ENCODE measurements around the gene OR52D1. TPM values are rescaled to one million over a fixed set of nuclear protein-coding genes. Genes with fewer than 3 reads are reported as not detected.

OR52D1 gene
- total RNA-seq, 1 experiment from 2014 or later: not detected

GRCh38 chr11:5441414-5441813 lies 47.1 kb upstream of the OR52D1 start, which contains the start of gene OR51I1:
OR51I1 (minus strand) TSS chr11:5441514; CDS start chr11:5441514, 0 bp downstream.
- Histone ChIP-seq H3K36me3 (ENCODE audit: control insufficient read depth in 1 of 2, insufficient read depth in 2 of 2, low read length in 2 of 2) (peaks cover 11 to 67% of the 10 kb centered on the region in 2 experiments), H2AFZ (ENCODE audit: low read depth, low read length, poor library complexity, severe bottlenecking) (no peak within 1 kb of the TSS), H3K9ac (ENCODE audit: low read length) (no peak within 1 kb of the TSS), H3K27me3 (ENCODE audit: insufficient read depth, low read length) (no peaks in the 10 kb centered on the region), H4K20me1 (ENCODE audit: insufficient read depth) (peaks cover 36% of the 10 kb centered on the region; the same call in 1 of the 2 replicates), H3K79me2 (ENCODE audit: insufficient read depth, low read length) (peaks cover 100% of the 10 kb centered on the region), H3K9me2 (ENCODE audit: insufficient read depth) (no peaks in the 10 kb centered on the region), H3K27ac (ENCODE audit: low read depth, low read length) (no peak within 1 kb of the TSS), H3K9me3 (ENCODE audit: control insufficient read depth in 1 of 2, insufficient read depth in 1 of 2, low read depth in 1 of 2, low read length in 2 of 2) (no peaks in the 10 kb centered on the region), H3K4me2 (ENCODE audit: low read length) (no peak within 1 kb of the TSS), H3K4me1 (ENCODE audit: control insufficient read depth in 1 of 2, insufficient read depth in 2 of 2, low read length in 2 of 2) (peaks cover 0 to 33% of the 10 kb centered on the region in 2 experiments; a peak in 2 of 4 replicates), H3K4me3 (replicated peaks in 1 of 2; ENCODE audit: low read depth in 1 of 2, low read length in 2 of 2) (no peak within 1 kb of the TSS)
- CTCF ChIA-PET: no interaction called here
- TF ChIP-seq POLR2A (IDR thresholded peaks at IDR 0.05; ENCODE audit: borderline replicate concordance, extremely low read depth, insufficient read depth, insufficient read length) (no peak), CTCF (IDR thresholded peaks at IDR 0.05 in 2 of 3, conservative IDR thresholded peaks at IDR 0.05 in 1 of 3; ENCODE audit: borderline replicate concordance in 1 of 3, insufficient read depth in 1 of 3, low read depth in 2 of 3, low read length in 2 of 3) (no peak), POLR2AphosphoS5 (IDR thresholded peaks at IDR 0.05; ENCODE audit: low read depth, low read length) (no peak; the same call in 1 of the 2 replicates), YY1 (IDR thresholded peaks at IDR 0.05; ENCODE audit: extremely low read depth, insufficient replicate concordance, low read depth, low read length) (no peak), ZFX (IDR thresholded peaks at IDR 0.05) (no peak), MAX (IDR thresholded peaks at IDR 0.05) (no peak), RAD21 (IDR thresholded peaks at IDR 0.05; ENCODE audit: low read depth) (no peak), ELF1 (IDR thresholded peaks at IDR 0.05; ENCODE audit: borderline replicate concordance, low read depth) (no peak), FOSL1 (IDR thresholded peaks at IDR 0.05; ENCODE audit: low read depth) (no peak), TCF7L2 (IDR thresholded peaks at IDR 0.05; ENCODE audit: borderline replicate concordance, extremely low read depth, insufficient read depth, insufficient read length) (no peak), EZH2 (IDR thresholded peaks at IDR 0.05) (no peak), REST (IDR thresholded peaks at IDR 0.05; ENCODE audit: low read depth) (no peak)
- RAD21 ChIA-PET (ENCODE audit: low non-redundant PET in 1 of 2, low total read pairs in 2 of 2, uncharacterized antibody in 2 of 2, unreplicated experiment in 2 of 2): no interaction called here
- no TSS peak for BruUV-seq (replicated peaks)
- POLR2A ChIA-PET: no interaction called here
- ATAC-seq (no peak; the same call in 1 of the 2 replicates), DNase-seq (ENCODE audit: low read depth, low spot score) (no peak)
- intact Hi-C loops (cut with micrococcal nuclease): no loop called here

Measured in HCT116 (cell line).